DOHH2 (cell line): ENCODE data around the gene AFF4.
A peak's percentile ranks its signal among the peaks of the same experiment; 100 is the strongest.

ENCODE experiments used
- H3F3A ChIP-seq: fragments of 200-600 bp; sonication (generic), shearing (Covaris generic); 2 replicates; pipeline ENCODE4 v1.6.0; 2016; ENCODE audit warnings: antibody characterized with exemption, mild to moderate bottlenecking; ENCODE audit not compliant: control insufficient read depth, insufficient read depth
- H3K27ac ChIP-seq: fragments of 200-600 bp; sonication (generic); 2 replicates; pipeline ENCODE4 v1.5.1; 2014; ENCODE audit warnings: low read depth, mild to moderate bottlenecking, low read length, moderate library complexity
- H3K27me3 ChIP-seq: fragments of 200-600 bp; sonication (generic); 2 replicates; pipeline ENCODE4 v1.6.1; 2014; ENCODE audit warnings: mild to moderate bottlenecking, low read length, mixed read lengths; ENCODE audit not compliant: control insufficient read depth
- H3K36me3 ChIP-seq: fragments of 200-600 bp; sonication (generic); 2 replicates; pipeline ENCODE4 v1.6.1; 2014; ENCODE audit warnings: mild to moderate bottlenecking, low read length, moderate library complexity, mixed read lengths; ENCODE audit not compliant: control insufficient read depth
- H3K4me1 ChIP-seq: fragments of 200-600 bp; sonication (generic); 2 replicates; pipeline ENCODE4 v1.6.1; 2014; ENCODE audit warnings: mild to moderate bottlenecking, low read length, mixed read lengths; ENCODE audit not compliant: control insufficient read depth
- H3K4me2 ChIP-seq: fragments of 200-600 bp; sonication (generic); 2 replicates; pipeline ENCODE4 v1.6.0; 2014; ENCODE audit warnings: mild to moderate bottlenecking, low read length, moderate library complexity
- H3K4me3 ChIP-seq: fragments of 200-600 bp; sonication (generic); 2 replicates; pipeline ENCODE4 v1.5.1; 2014; ENCODE audit warnings: mild to moderate bottlenecking, low read length, mixed read lengths
- H3K79me2 ChIP-seq: fragments of 200-600 bp; sonication (generic); 2 replicates; pipeline ENCODE4 v1.6.1; 2014; ENCODE audit warnings: mild to moderate bottlenecking, low read length, mixed read lengths; ENCODE audit not compliant: control insufficient read depth
- H3K9me2 ChIP-seq: fragments of 200-600 bp; sonication (generic); replicated peaks from 2 replicates; pipeline ENCODE4 v1.6.1; 2014; ENCODE audit warnings: mild to moderate bottlenecking, low read length, mixed read lengths; ENCODE audit not compliant: control insufficient read depth
- H3K9me3 ChIP-seq: fragments of 200-600 bp; sonication (generic); 2 replicates; pipeline ENCODE4 v1.6.1; 2014; ENCODE audit warnings: antibody characterized with exemption, low read length, mixed read lengths; ENCODE audit not compliant: control insufficient read depth, insufficient read depth
- H4K20me1 ChIP-seq: fragments of 200-600 bp; sonication (generic); 2 replicates; pipeline ENCODE4 v1.6.0; 2014; ENCODE audit warnings: low read depth, mild to moderate bottlenecking, antibody characterized with exemption, low read length, moderate library complexity; ENCODE audit not compliant: control insufficient read depth, insufficient read depth
- CTCF ChIP-seq: fragments of 200-600 bp; sonication (generic); IDR thresholded peaks from one replicate; pipeline ENCODE4 v1.5.1; 2014; ENCODE audit warnings: antibody characterized with exemption, mild to moderate bottlenecking, low read depth, low read length; ENCODE audit not compliant: poor library complexity, severe bottlenecking
- EZH2phosphoT487 ChIP-seq: fragments of 200-600 bp; sonication (generic); IDR thresholded peaks from 2 replicates; pipeline ENCODE4 v1.6.1; 2017; ENCODE audit warnings: borderline replicate concordance, mild to moderate bottlenecking, antibody characterized with exemption, low read length, moderate library complexity, mixed read lengths

AFF4 gene

DNA sequence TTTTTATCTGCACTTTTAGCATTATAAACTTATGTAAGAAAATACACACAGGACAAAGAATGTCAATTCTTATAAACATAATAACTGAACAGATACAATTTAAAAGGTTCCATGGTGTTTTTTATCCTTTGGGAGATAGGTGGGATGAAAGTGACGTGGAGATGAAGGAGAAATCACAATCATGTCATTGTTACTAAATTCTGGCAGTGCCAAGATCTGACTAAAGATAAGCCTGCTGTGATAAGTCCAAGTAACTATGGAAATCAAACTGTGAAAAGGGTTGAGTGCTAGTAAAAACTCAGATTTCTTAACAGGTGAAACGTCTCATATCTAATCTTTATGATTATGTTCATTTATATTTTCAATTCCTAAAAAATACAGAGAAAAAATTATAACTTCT is 78.9 kb downstream of the AFF4 start:
- H3K9me3 ChIP-seq, result no peaks in the 10 kb centered on the region
- H4K20me1 ChIP-seq, result no peaks in the 10 kb centered on the region; the same call in 1 of the 2 replicates
- H3K4me2 ChIP-seq, result no peak overlapping the region
- no peak overlapping the region for H3K27ac ChIP-seq
- no peaks in the 10 kb centered on the region for H3K27me3 ChIP-seq
- peaks cover 18% of the 10 kb centered on the region for H3K4me1 ChIP-seq
- H3K36me3 ChIP-seq, result peaks cover 81% of the 10 kb centered on the region
- no peak overlapping the region for H3K4me3 ChIP-seq
- H3K9me2 ChIP-seq, result no peaks in the 10 kb centered on the region
- TF ChIP-seq EZH2phosphoT487, result no peak
- no peak for TF ChIP-seq CTCF
- peaks cover 11% of the 10 kb centered on the region; the same call in 1 of the 2 replicates for H3F3A ChIP-seq
- H3K79me2 ChIP-seq, result no peaks in the 10 kb centered on the region

DNA sequence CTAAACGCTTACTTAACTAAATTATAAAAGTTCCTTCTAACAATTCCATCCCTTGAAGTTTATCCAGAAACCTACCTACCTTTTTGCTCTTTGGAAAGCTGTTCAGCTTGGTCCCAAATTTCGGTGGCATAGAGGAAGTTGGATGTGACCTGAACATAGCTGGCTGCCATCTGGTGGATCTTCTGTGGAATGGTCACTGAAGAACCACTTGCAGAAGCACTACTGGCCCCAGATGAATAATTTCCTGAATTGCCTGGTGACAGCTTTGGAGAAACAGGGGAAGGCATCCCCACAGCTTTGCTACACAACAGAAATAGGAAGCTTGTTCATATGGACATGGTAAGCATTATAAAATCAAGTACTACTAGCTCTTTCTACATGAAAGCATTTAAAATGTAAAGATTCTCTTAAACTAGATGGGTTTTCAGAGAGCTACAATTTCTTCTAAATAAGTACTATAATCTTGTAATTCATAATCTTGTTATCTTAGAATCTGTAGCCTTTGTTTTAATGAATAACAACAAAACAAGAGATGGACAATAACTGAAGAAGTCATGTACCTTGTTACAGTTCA is 80.1 kb downstream of the AFF4 start:
- Histone ChIP-seq H3K79me2 (no peaks in the 10 kb centered on the region), H3K36me3 (peaks cover 83% of the 10 kb centered on the region), H3K27me3 (no peaks in the 10 kb centered on the region), H3K4me3 (no peak overlapping the region), H3K27ac (no peak overlapping the region), H3K9me3 (no peaks in the 10 kb centered on the region), H3K4me2 (no peak overlapping the region), H3K4me1 (peaks cover 18% of the 10 kb centered on the region), H3F3A (peaks cover 11% of the 10 kb centered on the region; the same call in 1 of the 2 replicates), H3K9me2 (no peaks in the 10 kb centered on the region), H4K20me1 (no peaks in the 10 kb centered on the region; the same call in 1 of the 2 replicates)
- TF ChIP-seq CTCF, result peak; percentile 57
- no peak for TF ChIP-seq EZH2phosphoT487

DNA sequence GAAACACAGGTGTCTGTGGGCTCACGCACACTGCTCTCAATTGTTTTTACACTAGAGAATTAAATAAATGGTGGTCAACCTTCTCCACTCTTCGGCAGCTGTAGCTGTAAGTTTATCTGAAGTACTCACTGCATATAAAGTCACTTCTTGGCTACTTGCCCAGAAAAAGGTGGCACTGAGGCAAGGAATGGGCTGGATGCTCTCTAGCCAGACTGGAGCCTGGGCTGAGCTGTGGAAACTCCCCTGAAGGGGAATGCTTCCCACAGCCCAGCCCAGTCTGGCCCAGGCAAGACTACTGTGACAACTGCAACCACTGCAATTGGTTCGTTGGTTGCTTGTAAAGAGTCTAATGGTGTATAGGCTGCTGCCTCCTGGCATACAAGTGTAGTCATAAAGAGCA is 85.5 kb downstream of the AFF4 start:
- Histone ChIP-seq H3K27me3 (no peaks in the 10 kb centered on the region), H3K79me2 (no peaks in the 10 kb centered on the region), H4K20me1 (no peaks in the 10 kb centered on the region), H3K4me2 (no peak overlapping the region), H3K4me1 (no peaks in the 10 kb centered on the region), H3K9me3 (no peaks in the 10 kb centered on the region), H3K9me2 (no peaks in the 10 kb centered on the region), H3F3A (peaks cover 8% of the 10 kb centered on the region), H3K27ac (no peak overlapping the region), H3K36me3 (peaks cover 61% of the 10 kb centered on the region), H3K4me3 (no peak overlapping the region)
- TF ChIP-seq EZH2phosphoT487, result no peak
- no peak for TF ChIP-seq CTCF
